GM21515 (cell line): ENCODE data around the gene KANSL1.

Source experiments
- ATAC-seq: cut with Tn5 transposase; IDR thresholded peaks from one replicate; pipeline ENCODE4 v1.9.1; 2021; ENCODE audit not compliant: unreplicated experiment

The KANSL1 gene

GRCh38 chr17:46141645-46142044 lies 51.6 kb downstream of the KANSL1 start:
- ATAC-seq: no peak

DNA sequence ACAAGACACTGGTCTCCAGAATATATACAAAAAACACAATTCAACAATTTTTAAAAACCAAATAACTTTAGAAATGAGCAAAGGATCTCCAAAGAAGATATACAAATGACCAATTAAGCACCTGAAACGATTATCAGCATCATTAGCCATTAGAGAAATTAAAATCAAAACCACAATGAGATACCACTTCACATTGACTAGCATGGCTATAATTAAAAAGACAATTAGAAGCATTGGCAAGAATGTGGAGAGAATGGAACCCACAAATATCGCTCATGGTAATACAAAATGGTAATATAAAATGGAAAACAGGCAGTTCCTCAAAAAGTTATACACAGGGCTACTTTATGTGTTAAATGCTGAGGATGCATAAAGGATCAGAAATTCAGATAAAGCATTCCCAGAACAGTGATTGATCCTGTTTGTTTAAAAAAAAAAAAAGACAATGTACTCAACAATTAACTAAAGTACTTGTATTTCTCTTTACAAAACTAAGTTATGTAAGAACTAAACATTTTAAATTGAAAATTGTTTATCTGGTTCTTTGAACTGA lies 52.5 kb downstream of the KANSL1 start:
- no peak for ATAC-seq

- ATAC-seq: no peak
Measured at GRCh38 chr17:46139432-46140210, 53.6 kb downstream of the KANSL1 start.

DNA sequence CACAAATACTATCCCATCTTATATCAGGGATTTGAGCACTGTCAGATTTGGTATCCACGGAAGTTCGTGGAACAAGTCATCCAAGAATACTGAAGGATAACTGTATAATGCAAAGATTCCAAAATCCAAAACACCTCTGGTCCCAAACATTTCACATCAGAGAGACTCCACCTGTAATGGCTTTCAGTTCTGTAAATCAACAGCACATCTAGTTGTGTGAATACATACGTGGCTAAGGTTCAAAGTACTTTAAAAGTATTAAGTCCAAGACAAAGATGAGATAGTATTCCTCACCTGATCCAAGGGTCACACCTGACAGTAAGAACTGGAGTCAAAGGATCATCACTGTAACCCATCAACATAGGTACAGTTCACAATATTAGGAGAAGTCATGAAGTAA lies 54.8 kb downstream of the KANSL1 start:
- no peak for ATAC-seq

DNA sequence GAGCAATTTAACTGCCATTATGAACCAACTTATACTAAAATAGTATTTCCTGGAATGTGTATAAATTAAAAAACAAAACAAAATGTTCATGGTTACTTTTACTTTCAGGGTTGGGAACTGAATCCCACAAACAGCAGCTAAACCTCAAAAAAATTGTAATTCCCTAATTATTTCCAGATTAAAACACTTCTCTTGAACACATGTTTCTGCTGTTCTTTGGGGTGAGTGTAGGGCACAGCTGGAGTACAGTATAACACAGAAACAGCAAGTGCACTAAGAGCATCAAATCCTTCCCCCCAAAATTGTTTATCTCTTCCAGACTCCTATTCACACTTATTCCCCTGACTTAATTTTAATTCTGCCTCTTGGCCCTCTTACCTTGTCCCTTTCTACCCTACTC lies 56.4 kb downstream of the KANSL1 start:
- no peak for ATAC-seq

DNA sequence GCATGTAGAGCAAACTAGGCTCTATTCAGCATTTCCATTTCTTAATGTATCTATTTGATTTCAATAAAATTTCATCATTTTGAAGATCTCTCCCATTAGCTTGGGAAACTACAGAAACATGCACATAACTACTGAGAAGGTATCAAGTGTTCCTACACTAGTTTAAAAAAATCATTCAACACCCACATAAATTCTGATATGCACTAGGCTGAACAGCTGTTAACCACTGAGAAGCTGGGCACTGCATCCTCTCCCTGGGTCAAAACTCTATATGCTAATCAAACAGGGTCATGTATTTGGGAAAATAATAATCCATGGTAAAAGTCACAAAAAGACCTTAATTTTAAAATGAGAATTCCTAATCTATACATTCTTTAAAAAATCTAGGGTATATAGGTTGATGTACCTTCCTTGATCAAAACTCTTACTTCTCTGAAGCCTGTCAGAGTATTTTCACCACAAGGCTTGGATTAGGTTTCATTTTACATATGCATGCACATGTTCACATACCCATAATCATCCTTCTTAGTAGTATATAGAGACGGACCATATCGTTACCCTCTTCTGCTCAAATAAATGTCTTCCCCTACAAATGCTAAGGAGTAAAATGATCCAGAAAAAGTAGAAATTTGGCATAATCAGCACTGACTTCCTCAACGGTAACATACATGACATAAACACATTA lies 57.2 kb downstream of the KANSL1 start:
- ATAC-seq: no peak

DNA sequence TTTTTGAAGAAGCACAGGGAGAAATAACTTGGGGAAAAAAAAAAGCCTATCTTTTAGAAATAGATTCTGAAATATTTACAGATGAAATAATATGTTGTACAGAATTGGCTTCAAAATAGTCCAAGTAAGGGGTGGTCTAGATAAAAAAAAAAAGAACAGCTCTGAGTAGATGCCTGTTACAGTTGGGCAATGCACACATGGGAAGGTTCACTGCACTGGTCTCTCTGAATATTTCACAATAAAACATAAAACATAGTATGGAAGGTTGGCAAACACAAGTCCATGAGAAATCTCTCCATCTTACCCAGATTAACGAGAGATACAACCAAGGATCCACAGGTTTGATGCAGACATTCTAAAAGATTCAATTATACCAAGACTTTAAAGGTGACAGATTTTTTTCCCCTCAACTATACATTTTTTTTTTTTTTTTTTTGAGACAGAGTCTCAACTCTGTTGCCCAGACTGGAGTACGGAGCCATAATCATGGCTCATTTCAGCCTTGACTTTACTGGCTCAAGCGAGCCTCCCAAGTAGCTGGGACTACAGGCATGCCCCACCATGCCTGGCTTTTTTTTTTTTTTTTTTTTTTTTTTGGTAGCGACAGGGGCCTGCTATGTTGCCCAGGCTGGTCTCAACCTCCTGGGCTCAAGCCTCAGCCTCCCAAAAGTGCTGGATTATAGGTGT lies 58.0 kb downstream of the KANSL1 start:
- ATAC-seq: no peak

- no peak for ATAC-seq
Measured at GRCh38 chr17:46129302-46129701, 63.9 kb downstream of the KANSL1 start.

DNA sequence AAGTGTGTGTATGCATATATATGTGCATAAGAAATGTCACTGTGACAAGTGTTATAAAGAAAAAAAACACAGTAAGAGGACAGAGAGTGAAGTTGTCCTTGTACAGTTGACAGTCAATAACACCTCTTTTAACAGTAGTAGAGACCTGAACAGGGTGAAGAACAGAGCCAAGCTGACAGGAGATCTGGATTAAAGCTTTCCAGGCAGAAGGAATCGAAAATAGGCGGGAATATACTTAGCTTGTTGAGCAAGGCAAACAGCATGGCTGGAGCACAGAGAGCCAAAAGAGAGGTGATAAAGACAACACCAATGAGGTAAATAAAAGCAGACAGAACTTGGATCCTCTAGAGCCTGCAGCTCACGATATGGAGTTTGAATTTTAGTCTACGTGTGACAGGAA lies 64.8 kb downstream of the KANSL1 start:
- ATAC-seq: no peak

GRCh38 chr17:46127524-46127923 lies 65.7 kb downstream of the KANSL1 start:
- no peak for ATAC-seq

DNA sequence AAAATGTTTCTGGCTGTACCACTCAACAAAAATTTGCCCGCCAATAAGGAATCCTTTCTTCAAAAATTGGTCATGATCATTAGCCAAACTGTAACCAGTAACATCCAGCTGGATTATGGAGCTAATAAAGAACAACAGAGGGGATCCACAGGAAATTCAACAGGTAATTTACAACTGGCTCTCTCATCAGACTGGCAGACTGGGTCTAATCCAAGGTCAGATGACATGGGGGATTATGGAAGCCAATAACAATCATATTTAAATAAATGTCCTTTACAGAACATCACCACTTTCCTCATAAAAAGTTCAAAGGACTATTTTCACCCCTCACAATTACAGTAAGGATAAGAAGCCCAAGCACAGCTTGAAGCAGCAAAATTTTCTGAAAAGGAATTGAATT lies 66.4 kb downstream of the KANSL1 start:
- no peak for ATAC-seq

DNA sequence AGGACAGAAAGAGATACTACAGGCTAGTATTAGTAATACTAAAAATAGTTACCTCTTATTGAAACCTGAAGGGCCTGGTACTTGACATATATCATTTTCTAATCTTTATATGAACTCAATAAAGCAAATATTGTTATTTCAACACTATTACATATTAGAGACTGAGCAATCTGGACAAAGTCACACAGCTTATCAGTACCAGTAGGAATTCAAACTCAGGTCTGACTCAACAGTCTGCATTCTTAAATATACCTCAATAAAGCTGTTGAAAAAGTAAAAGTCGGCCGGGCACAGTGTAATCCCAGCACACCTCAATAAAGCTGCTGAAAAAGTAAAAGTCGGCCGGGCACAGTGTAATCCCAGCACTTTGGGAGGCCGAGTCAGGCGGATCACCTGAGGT lies 67.4 kb downstream of the KANSL1 start:
- no peak for ATAC-seq

DNA sequence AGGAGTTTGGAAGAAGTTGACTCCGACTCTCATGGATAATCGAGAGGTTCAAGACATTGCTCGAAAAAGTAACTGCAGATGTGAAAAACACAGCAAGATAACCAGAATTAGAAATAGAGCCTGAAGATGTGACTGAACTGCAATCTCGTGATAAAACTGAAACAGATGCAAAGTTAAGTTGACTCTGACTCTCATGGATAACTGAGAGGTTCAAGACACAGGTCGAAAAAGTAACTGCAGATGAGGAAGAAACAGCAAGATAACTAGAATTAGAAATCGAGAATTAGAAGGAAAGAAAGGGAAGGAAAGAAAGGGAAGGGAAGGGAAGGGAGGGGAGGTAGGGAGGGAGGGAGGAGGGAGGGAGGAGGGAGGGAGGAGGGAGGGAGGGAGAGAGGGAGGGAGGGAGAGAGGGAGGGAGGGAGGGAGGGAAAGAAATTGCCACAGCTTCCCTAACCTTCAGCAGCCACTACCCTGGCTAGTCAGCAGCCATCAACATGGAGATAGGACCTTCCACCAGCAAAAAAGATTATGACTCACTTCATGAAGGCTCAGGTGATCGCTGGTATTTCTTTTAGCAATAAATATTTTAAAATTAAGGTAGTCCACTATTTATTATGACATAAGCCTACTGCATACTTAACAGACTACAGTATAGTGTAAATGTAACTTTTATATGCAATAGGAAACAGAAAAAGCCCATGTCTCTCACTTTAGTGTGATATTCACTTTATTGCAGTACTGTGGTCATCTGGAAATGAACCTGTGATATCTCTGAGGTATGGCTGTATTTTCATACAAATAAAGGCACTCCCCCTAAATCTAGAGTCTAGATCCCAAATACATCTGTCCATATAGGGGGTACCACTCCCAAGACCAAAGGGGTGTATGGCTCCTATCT lies 68.3 kb downstream of the KANSL1 start:
- no peak for ATAC-seq

- ATAC-seq: no peak
Measured at GRCh38 chr17:46123607-46124006, 69.6 kb downstream of the KANSL1 start.

DNA sequence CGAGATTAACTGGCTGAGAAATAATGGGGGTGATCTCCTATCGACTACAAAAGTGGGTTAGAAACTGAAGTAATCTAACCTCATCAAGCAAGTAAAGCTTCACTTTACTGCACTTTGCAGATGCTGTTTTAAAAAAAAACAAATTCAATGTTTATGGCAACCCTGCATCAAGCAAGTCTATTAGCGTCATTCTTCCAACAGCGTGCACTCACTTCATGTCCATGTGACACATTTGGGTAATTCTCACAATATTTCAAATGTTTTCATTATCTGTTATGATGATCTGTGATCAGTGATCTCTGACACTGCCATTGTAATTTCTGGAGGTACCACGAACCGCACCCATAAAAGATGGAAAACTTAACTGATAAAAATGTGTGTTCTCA lies 70.8 kb downstream of the KANSL1 start:
- ATAC-seq: no peak

DNA sequence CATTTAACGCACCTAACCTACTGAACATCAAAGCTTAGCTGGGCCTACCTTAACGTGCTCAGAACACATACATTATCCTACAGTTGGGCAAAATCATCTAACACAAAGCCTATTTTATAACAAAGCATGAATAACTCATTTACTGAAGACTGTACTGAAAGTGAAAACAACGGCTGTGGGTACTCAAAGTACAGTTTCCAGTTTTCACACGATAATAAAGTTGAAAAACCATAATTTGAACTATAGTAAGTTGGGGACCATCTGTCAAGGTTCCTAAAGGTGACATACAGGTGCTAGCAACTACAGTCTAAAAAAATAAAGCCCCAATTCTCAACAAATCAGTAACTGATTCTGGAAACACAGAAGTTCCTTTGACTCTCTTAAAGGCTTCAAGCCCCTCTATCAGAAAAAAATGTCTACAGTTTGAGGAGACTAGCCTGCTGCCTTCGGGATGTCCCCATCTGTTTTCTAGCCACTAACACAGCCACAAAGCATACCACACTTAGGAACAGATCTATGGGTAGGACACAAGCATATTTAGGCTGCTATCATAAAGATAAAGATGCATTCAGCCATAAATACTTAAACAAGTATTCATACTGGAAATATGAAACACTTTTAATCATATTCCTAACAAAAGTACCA lies 71.3 kb downstream of the KANSL1 start:
- ATAC-seq: no peak

DNA sequence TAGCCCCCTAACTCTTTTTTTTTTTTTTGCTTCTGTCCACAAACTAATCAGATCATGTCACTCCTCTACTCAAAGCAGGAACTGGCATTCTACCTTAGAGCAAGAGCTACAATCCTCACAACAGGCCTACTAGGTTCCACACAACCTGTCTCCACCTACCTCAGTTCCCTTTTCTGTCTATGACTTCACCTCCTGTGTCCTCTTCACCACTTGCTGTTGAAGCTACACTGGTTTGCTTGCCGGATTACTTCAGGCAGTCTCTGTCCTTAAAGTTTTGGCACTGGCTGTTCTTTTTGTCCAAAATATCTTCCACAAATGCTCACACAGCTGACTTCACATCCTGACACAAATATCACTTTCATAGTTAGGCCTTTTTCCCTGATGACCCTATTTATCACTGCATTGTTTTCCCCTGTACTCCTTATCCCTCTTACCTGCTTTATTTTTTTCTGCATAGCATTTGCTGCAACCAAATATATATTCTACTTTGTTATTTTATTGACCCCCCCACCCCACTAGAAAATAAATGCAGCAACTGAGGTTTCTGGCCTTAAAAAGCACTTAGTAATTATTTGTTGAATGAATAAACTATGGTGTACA lies 72.0 kb downstream of the KANSL1 start:
- ATAC-seq: no peak

GRCh38 chr17:46120537-46120936 lies 72.7 kb downstream of the KANSL1 start:
- ATAC-seq: no peak

DNA sequence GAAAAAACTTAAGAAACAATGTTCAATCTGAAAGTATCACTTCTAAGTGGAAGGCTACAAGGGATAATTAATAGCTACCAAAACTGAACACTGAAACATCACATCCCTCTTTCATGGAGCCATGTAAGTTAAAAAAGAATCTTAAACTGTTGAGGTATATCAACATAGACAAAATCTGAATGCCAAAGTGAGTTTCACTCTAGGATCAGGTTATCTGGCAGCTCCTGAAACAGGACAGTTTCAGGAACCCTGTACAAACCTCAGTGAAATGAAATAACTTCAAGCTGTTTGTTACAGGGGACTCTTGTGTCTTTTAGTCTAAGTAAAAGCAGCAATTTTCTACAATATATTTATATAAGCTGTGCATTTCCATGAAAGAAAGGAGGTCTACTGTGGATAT lies 73.2 kb downstream of the KANSL1 start:
- no peak for ATAC-seq

GRCh38 chr17:46118964-46119363 lies 74.3 kb downstream of the KANSL1 start:
- ATAC-seq: no peak
